ENCODE measurements around the gene ZNG1F.
"Not testable (repeated sequence)": the region's sequence is repeated elsewhere in the genome, so short reads cannot be mapped to it uniquely, and the experiment has no call there.

ZNG1F gene

GRCh38 chr9:41123812-41124211 lies 65.3 kb downstream of the ZNG1F start:
- DNase-seq: not testable (repeated sequence)

- DNase-seq: not testable (repeated sequence)
Observed at GRCh38 chr9:41123396-41123795, 65.7 kb downstream of the ZNG1F start.

- DNase-seq: not testable (repeated sequence)
Observed at GRCh38 chr9:41120696-41121095, 68.4 kb downstream of the ZNG1F start.

- not testable (repeated sequence) for DNase-seq
Observed at GRCh38 chr9:41119719-41120118, 69.4 kb downstream of the ZNG1F start.

- DNase-seq: not testable (repeated sequence)
Observed at GRCh38 chr9:41119311-41119710, 69.8 kb downstream of the ZNG1F start.

GRCh38 chr9:41113348-41113747 lies 75.8 kb downstream of the ZNG1F start:
- DNase-seq: not testable (repeated sequence)

GRCh38 chr9:41111414-41111813 lies 77.7 kb downstream of the ZNG1F start:
- DNase-seq: not testable (repeated sequence)

GRCh38 chr9:41110913-41111312 lies 78.2 kb downstream of the ZNG1F start:
- not testable (repeated sequence) for DNase-seq

GRCh38 chr9:41109253-41109652 lies 79.9 kb downstream of the ZNG1F start:
- not testable (repeated sequence) for DNase-seq

- DNase-seq: not testable (repeated sequence)
Observed at GRCh38 chr9:41108816-41109215, 80.3 kb downstream of the ZNG1F start.

GRCh38 chr9:41106472-41107116 lies 82.5 kb downstream of the ZNG1F start:
- not testable (repeated sequence) for DNase-seq

- not testable (repeated sequence) for DNase-seq
Observed at GRCh38 chr9:41105557-41106253, 83.4 kb downstream of the ZNG1F start.

GRCh38 chr9:41104542-41104941 lies 84.6 kb downstream of the ZNG1F start:
- DNase-seq: not testable (repeated sequence)

- not testable (repeated sequence) for DNase-seq
Observed at GRCh38 chr9:41100508-41100907, 88.6 kb downstream of the ZNG1F start.

- not testable (repeated sequence) for DNase-seq
Observed at GRCh38 chr9:41098759-41099158, 90.4 kb downstream of the ZNG1F start.

GRCh38 chr9:41095060-41095459 lies 94.1 kb downstream of the ZNG1F start:
- DNase-seq: not testable (repeated sequence)

- not testable (repeated sequence) for DNase-seq
Observed at GRCh38 chr9:41094010-41094773, 94.9 kb downstream of the ZNG1F start.

GRCh38 chr9:41090922-41091321 lies 98.2 kb downstream of the ZNG1F start:
- DNase-seq: not testable (repeated sequence)

GRCh38 chr9:41090386-41090785 lies 98.7 kb downstream of the ZNG1F start:
- DNase-seq: not testable (repeated sequence)

GRCh38 chr9:41088450-41089059 lies 100.6 kb downstream of the ZNG1F start:
- not testable (repeated sequence) for DNase-seq

- not testable (repeated sequence) for DNase-seq
Observed at GRCh38 chr9:41087929-41088328, 101.2 kb downstream of the ZNG1F start.

GRCh38 chr9:41087157-41087780 lies 101.8 kb downstream of the ZNG1F start:
- DNase-seq: not testable (repeated sequence)

Measured in right kidney (tissue), 1 donor.